Measurements from ENCODE around the gene LCNL1. TPM values are rescaled to one million over a fixed set of nuclear protein-coding genes. Genes with fewer than 3 reads are reported as not detected.

The LCNL1 gene
- polyA plus RNA-seq, 1 donor = 0.09 TPM

DNA sequence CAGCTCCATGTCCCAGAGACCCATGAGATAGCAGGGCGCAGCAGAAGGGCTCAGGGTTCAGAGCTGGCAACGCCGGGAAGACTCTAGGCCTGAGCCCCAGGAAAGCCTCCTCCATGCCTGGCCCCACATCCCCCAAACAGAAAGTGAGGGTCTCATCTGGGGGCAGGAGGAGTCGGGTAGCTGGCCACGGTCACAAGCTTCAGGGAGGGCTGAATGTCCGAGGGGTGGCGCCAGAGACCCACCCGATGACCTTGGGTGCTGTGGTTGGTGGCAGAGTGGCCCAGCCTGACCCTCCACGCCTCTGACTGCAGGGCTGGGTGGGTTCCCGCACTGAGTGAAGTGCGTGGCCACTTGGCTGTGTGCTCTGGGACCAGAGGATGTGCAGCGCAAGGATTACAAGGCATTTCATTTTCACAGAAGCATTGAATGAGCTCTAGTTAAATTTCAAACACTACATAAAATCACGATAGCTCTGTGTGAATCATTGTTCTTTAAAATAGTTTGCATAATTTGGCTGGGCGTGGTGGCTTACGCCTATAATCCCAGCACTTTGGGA lies 34.8 kb upstream of the LCNL1 start:
- Histone ChIP-seq H3K4me3 (ENCODE audit: low read length) (no peak overlapping the region), H3K27ac (ENCODE audit: low read length) (peak overlapping the region; percentile 99), H3K36me3 (ENCODE audit: control insufficient read depth, insufficient read depth, low read length) (peaks cover 4% of the 10 kb centered on the region), H3K4me1 (ENCODE audit: control insufficient read depth, insufficient read depth, low read length) (peaks cover 58% of the 10 kb centered on the region), H3K27me3 (ENCODE audit: control insufficient read depth, insufficient read depth, low read length) (no peaks in the 10 kb centered on the region), H3K9me3 (ENCODE audit: control insufficient read depth, low read depth, low read length) (no peaks in the 10 kb centered on the region)
- peak; percentile 45 to 55 for DNase-seq
- no CpG with 5 or more reads among the region's 15 CpGs for WGBS (ENCODE audit: insufficient coverage, low lambda C conversion rate)

DNA sequence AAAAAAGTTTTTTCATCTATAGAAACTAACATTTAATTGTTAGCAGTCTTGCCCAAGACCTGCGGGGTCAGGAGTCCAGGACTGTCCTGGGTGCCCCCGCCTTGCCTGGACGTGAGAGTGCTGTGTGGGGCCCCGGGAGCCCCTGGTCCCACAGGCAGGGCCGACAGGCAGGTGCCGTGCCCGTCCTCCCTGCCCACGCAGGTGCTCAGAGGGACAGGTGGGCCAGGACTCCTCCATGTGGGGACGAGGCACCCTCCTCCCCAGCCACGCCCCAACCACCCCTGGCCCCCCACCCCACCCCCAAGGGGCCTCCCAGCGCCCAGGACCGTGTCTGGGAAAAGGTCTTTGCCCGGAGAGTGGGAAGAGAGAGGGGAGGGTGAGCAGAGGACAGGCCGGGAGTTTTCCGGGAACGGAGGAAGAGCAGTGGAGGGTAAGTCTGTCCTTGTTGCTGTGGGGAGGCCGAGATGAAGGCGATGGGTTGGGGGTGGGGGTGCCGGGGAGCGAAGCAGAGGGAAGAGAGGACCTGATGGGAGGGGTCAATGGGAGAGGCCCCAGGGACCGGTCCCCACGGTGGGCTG lies 33.5 kb upstream of the LCNL1 start:
- H3K27ac ChIP-seq (ENCODE audit: low read length) = peak overlapping the region; percentile 99
- no peaks in the 10 kb centered on the region for H3K27me3 ChIP-seq (ENCODE audit: control insufficient read depth, insufficient read depth, low read length)
- peak; percentile 84 to 88 for DNase-seq
- no peaks in the 10 kb centered on the region for H3K9me3 ChIP-seq (ENCODE audit: control insufficient read depth, low read depth, low read length)
- WGBS (ENCODE audit: insufficient coverage, low lambda C conversion rate) = no CpG with 5 or more reads among the region's 22 CpGs
- H3K36me3 ChIP-seq (ENCODE audit: control insufficient read depth, insufficient read depth, low read length) = peaks cover 4% of the 10 kb centered on the region
- H3K4me3 ChIP-seq (ENCODE audit: low read length) = peak overlapping the region; percentile 74
- H3K4me1 ChIP-seq (ENCODE audit: control insufficient read depth, insufficient read depth, low read length) = peaks cover 54% of the 10 kb centered on the region

DNA sequence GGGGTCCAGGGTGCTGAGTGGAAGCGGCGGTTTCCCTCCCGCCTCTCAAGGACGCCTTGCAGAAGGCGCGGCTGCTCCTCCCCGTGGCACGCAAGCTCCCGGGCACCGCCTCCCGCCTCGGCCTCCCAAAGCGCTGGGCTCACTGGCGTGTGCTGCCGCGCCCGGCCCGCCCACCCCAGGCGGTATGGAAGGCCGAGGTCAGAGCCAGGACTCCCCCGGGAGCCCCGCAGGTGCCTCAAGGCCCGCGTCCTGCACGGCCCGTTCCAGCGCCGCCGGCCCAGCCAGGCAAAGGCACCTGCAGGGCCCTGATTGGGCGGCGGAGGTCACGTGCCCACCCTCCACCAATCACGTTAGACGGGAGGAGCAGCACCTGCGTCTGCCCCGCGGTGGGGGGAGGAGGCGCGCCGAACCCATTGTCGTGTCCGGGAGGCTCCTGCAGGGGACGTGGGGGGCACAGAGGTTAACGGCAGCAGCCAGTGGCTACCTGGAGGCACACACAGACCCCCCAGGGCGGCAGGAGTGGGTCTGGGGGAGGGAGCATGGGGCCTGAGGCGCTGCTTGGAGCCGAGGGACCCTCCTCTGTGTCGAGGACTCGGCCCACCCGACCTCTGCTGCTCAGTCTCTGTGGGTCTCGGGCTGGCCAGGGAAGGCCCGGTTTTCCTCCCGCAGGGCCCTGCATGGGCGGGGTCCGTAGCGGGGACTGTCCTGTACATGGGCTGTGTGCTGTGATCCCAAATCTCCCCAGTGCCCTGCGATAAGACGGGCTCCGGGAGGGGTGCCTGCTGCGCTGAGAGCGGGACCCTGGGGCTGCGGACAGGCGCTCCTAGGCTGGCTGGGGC lies 32.8 kb upstream of the LCNL1 start:
- peak; percentile 97 to 99 for DNase-seq
- Histone ChIP-seq H3K4me3 (ENCODE audit: low read length) (peak overlapping the region; percentile 74), H3K9me3 (ENCODE audit: control insufficient read depth, low read depth, low read length) (no peaks in the 10 kb centered on the region), H3K36me3 (ENCODE audit: control insufficient read depth, insufficient read depth, low read length) (peaks cover 6% of the 10 kb centered on the region), H3K27ac (ENCODE audit: low read length) (peak overlapping the region; percentile 99), H3K4me1 (ENCODE audit: control insufficient read depth, insufficient read depth, low read length) (peaks cover 50% of the 10 kb centered on the region), H3K27me3 (ENCODE audit: control insufficient read depth, insufficient read depth, low read length) (no peaks in the 10 kb centered on the region)
- WGBS (ENCODE audit: insufficient coverage, low lambda C conversion rate) = no CpG with 5 or more reads among the region's 63 CpGs

DNA sequence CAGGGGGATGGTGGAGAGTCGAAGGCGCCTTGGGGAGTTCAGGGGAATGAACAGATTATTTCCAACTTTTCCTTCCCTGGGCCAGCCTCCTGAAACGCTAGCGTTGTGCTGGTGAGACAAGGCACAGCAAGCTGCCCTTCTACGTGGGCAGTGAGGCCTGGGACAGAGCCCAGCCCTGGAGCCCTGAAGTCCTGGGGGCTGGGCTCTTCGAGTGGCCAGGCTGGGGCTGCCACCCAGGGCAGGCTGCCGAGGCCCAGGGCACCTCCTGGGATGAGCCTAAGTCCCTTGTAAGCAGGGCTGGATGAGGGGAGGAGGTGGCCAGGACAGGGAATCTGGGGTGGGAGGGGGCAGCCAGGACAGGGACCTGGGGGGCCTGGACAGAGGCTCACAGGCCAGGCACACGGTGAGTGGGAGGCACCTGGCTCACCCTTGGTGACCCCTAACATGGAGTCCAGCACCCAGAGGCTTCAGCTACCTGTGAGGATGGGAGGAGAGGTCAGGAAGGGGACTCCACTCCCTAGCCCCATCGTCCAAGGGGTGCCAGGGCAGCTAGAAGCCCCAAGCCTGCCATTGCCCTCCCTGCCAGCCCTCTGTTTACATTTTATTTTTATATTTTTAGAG lies 32.0 kb upstream of the LCNL1 start:
- no CpG with 5 or more reads among the region's 9 CpGs for WGBS (ENCODE audit: insufficient coverage, low lambda C conversion rate)
- DNase-seq = no peak
- H3K27ac ChIP-seq (ENCODE audit: low read length) = peak overlapping the region; percentile 99
- no peaks in the 10 kb centered on the region for H3K9me3 ChIP-seq (ENCODE audit: control insufficient read depth, low read depth, low read length)
- H3K36me3 ChIP-seq (ENCODE audit: control insufficient read depth, insufficient read depth, low read length) = peaks cover 6% of the 10 kb centered on the region
- peaks cover 43% of the 10 kb centered on the region for H3K4me1 ChIP-seq (ENCODE audit: control insufficient read depth, insufficient read depth, low read length)
- no peaks in the 10 kb centered on the region for H3K27me3 ChIP-seq (ENCODE audit: control insufficient read depth, insufficient read depth, low read length)
- peak overlapping the region; percentile 74 for H3K4me3 ChIP-seq (ENCODE audit: low read length)

DNA sequence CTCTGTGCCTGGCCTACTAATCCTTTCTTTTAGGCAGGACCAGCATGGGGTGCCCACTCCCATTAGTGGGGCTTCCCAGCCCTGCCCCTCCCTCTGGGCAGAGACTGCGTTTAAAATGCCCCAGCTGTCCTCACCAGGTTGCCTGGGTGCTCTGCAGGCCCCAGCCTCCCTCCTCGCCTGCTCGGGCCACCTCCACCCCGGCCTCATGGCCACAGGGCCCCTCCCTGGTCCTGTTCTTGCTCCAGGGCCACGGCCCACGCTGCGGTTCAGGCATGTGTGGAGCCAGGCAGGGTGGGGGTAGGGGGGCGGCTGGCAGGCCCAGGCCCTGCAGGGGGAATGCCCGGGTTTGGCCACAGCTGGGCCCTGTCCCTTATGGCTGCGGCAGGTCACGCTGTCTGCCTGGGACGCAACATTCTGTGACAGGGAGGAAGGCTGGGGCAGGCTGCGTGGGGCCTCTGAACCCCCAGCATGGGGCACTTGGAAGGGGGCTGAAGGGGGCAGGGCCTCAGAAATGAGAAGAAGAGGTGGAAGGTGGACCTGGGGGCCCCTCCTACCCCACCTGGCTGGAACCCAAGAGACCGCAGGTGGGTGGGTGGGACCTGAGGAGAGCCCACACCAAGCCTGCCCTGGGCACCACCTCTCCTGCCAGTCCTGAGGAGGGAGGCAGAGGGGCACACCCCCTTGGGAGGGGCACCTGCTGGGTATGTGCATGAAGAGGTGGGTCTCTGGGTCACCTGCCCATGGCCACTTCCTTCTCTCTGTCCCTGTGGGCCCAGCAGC lies 31.1 kb upstream of the LCNL1 start, which contains the start of gene LCN12:
LCN12 (plus strand) TSS at position 733 of the 780 bp plus-strand sequence. CDS start 55 bp downstream, outside the sequence.
- H3K4me1 ChIP-seq (ENCODE audit: control insufficient read depth, insufficient read depth, low read length) = peaks cover 36% of the 10 kb centered on the region
- DNase-seq = peak in 1 of 2 donors; percentile 66
- WGBS (ENCODE audit: insufficient coverage, low lambda C conversion rate) = no CpG with 5 or more reads among the region's 14 CpGs
- H3K27ac ChIP-seq (ENCODE audit: low read length) = peak within 1 kb of the TSS; percentile 99
- peaks cover 6% of the 10 kb centered on the region for H3K36me3 ChIP-seq (ENCODE audit: control insufficient read depth, insufficient read depth, low read length)
- peak within 1 kb of the TSS; percentile 10 for H3K4me3 ChIP-seq (ENCODE audit: low read length)
- no peaks in the 10 kb centered on the region for H3K27me3 ChIP-seq (ENCODE audit: control insufficient read depth, insufficient read depth, low read length)
- peaks cover 4% of the 10 kb centered on the region for H3K9me3 ChIP-seq (ENCODE audit: control insufficient read depth, low read depth, low read length)

DNA sequence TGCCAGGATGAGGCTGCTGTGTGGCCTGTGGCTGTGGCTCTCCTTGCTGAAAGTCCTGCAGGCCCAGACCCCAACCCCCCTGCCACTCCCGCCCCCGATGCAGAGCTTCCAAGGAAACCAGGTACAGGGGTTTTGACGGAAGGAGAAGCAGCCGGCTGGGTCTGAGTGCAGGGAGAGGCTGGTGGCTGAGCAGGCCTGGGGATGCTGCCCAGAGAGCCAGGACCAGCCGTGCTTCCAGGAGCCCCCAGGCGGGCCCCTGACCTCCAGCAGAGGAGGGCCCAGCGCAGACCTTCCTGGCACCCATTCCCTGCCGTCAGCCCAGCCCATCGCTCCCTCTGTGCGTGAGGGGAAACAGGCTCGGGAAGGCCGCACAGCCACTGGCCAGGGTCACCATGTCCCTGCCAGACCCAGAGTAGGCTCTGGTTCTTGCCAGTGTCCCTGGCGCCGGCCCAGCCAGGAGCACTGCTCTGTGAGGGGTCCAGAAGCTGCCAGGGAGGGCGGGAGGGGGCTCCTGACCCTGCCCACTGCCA lies 30.4 kb upstream of the LCNL1 start:
- no peaks in the 10 kb centered on the region for H3K27me3 ChIP-seq (ENCODE audit: control insufficient read depth, insufficient read depth, low read length)
- no peak overlapping the region for H3K4me3 ChIP-seq (ENCODE audit: low read length)
- peak overlapping the region; percentile 99 for H3K27ac ChIP-seq (ENCODE audit: low read length)
- H3K9me3 ChIP-seq (ENCODE audit: control insufficient read depth, low read depth, low read length) = peaks cover 5% of the 10 kb centered on the region
- peaks cover 6% of the 10 kb centered on the region for H3K36me3 ChIP-seq (ENCODE audit: control insufficient read depth, insufficient read depth, low read length)
- no CpG with 5 or more reads among the region's 15 CpGs for WGBS (ENCODE audit: insufficient coverage, low lambda C conversion rate)
- H3K4me1 ChIP-seq (ENCODE audit: control insufficient read depth, insufficient read depth, low read length) = peaks cover 36% of the 10 kb centered on the region
- no peak for DNase-seq

DNA sequence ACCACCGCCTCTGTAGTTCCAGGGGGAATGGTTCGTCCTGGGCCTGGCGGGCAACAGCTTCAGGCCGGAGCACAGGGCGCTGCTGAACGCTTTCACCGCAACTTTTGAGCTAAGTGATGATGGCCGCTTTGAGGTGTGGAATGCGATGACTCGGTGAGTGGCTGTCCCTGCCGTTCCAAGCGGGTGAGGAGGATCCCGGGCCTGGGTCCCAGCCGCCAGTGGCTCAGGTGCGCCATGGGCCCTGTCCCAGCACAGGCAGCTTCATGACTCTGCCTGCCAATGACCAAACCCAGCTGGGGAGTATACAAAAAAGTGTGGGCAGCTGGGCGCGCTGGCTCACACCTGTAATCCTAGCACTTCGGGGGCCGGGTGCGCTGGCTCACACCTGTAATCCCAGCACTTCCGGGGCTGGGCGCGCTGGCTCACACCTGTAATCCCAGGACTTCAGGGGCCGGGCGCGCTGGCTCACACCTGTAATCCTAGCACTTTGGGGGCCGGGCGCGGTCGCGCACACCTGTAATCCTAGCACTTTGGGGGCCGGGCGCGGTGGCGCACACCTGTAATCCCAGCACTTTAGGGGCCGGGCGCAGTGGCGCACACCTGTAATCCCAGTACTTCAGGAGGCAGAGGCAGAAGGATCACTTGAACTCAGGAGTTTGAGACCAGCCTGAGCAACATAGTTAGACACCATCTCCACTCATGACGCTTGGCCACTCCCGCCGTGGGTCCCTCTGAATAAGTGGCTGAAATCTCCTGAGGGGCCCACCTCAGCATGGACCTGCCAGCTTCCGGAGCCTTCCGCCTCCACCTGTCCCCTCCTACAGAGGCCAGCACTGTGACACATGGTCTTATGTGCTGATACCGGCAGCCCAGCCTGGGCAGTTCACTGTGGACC lies 29.7 kb upstream of the LCNL1 start:
- Histone ChIP-seq H3K36me3 (ENCODE audit: control insufficient read depth, insufficient read depth, low read length) (peaks cover 6% of the 10 kb centered on the region), H3K27me3 (ENCODE audit: control insufficient read depth, insufficient read depth, low read length) (no peaks in the 10 kb centered on the region), H3K4me3 (ENCODE audit: low read length) (no peak overlapping the region), H3K4me1 (ENCODE audit: control insufficient read depth, insufficient read depth, low read length) (peaks cover 29% of the 10 kb centered on the region), H3K27ac (ENCODE audit: low read length) (no peak overlapping the region), H3K9me3 (ENCODE audit: control insufficient read depth, low read depth, low read length) (peaks cover 5% of the 10 kb centered on the region)
- WGBS (ENCODE audit: insufficient coverage, low lambda C conversion rate) = no CpG with 5 or more reads among the region's 44 CpGs
- DNase-seq = no peak

DNA sequence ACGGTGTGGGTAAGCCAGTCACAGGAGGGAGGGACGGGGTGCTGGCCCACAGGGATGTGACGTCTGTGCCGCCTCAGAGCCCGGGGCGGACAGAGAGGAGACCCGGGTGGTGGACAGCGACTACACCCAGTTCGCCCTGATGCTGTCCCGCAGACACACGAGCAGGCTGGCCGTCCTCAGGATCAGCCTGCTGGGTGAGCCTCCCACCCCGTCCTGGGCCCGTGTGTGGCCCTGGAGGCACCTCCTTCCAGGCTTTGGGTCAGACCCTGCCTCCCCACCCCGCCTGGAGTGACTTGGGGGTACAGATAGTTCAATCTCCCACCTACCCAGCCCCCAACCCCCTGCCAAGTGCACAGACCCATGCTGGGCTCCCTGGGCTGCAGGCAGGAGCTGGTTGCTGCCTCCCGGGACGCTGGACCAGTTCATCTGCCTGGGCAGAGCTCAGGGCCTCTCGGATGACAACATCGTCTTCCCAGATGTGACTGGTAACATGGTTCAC lies 29.0 kb upstream of the LCNL1 start:
- peaks cover 26% of the 10 kb centered on the region for H3K4me1 ChIP-seq (ENCODE audit: control insufficient read depth, insufficient read depth, low read length)
- H3K27ac ChIP-seq (ENCODE audit: low read length) = no peak overlapping the region
- H3K36me3 ChIP-seq (ENCODE audit: control insufficient read depth, insufficient read depth, low read length) = peaks cover 6% of the 10 kb centered on the region
- DNase-seq = no peak
- no peak overlapping the region for H3K4me3 ChIP-seq (ENCODE audit: low read length)
- WGBS (ENCODE audit: insufficient coverage, low lambda C conversion rate) = no CpG with 5 or more reads among the region's 19 CpGs
- no peaks in the 10 kb centered on the region for H3K27me3 ChIP-seq (ENCODE audit: control insufficient read depth, insufficient read depth, low read length)
- peaks cover 5% of the 10 kb centered on the region for H3K9me3 ChIP-seq (ENCODE audit: control insufficient read depth, low read depth, low read length)
